GM18520 (cell line): ENCODE data around the gene LHX4.

Experiments
- ATAC-seq: cut with Tn5 transposase; IDR thresholded peaks from one replicate; pipeline ENCODE4 v1.9.1; 2021; ENCODE audit not compliant: unreplicated experiment

The LHX4 gene

GRCh38 chr1:180229483-180230415, at the start of gene LHX4:
TSS of gene LHX4 (plus strand) at chr1:180230264. CDS start at chr1:180230530, 266 bp downstream.
- no peak for ATAC-seq

GRCh38 chr1:180181048-180181447, 49.0 kb upstream of the LHX4 start:
- no peak for ATAC-seq

- no peak for ATAC-seq
Observed at GRCh38 chr1:180181996-180182642, 47.9 kb upstream of the LHX4 start.

GRCh38 chr1:180182643-180183311, 47.3 kb upstream of the LHX4 start:
- ATAC-seq: no peak

- ATAC-seq: no peak
Observed at GRCh38 chr1:180183426-180183825, 46.6 kb upstream of the LHX4 start.

- no peak for ATAC-seq
Observed at GRCh38 chr1:180184041-180184440, 46.0 kb upstream of the LHX4 start.

- no peak for ATAC-seq
Observed at GRCh38 chr1:180185281-180185680, 44.8 kb upstream of the LHX4 start.

GRCh38 chr1:180185971-180186645, 44.0 kb upstream of the LHX4 start:
- ATAC-seq: no peak

- no peak for ATAC-seq
Observed at GRCh38 chr1:180186831-180187230, 43.2 kb upstream of the LHX4 start.

- no peak for ATAC-seq
Observed at GRCh38 chr1:180187626-180188025, 42.4 kb upstream of the LHX4 start.

GRCh38 chr1:180188091-180188506, 42.0 kb upstream of the LHX4 start:
- no peak for ATAC-seq

GRCh38 chr1:180188684-180189175, 41.3 kb upstream of the LHX4 start:
- ATAC-seq: no peak

- no peak for ATAC-seq
Observed at GRCh38 chr1:180190091-180190490, 40.0 kb upstream of the LHX4 start.

GRCh38 chr1:180192172-180192571, 37.9 kb upstream of the LHX4 start:
- ATAC-seq: no peak

- no peak for ATAC-seq
Observed at GRCh38 chr1:180193141-180194047, 36.7 kb upstream of the LHX4 start.

- no peak for ATAC-seq
Observed at GRCh38 chr1:180194048-180194425, 36.0 kb upstream of the LHX4 start.

- no peak for ATAC-seq
Observed at GRCh38 chr1:180194546-180195207, 35.4 kb upstream of the LHX4 start.

- no peak for ATAC-seq
Observed at GRCh38 chr1:180195401-180195800, 34.7 kb upstream of the LHX4 start.

GRCh38 chr1:180195916-180196315, 34.1 kb upstream of the LHX4 start:
- ATAC-seq: no peak
